HL-60 (cell line): Measurements from ENCODE around the gene SYVN1.

Experiments used
- CTCF ChIP-seq: IDR thresholded peaks from one replicate; pipeline ENCODE4 v1.5.1; 2011; ENCODE audit warnings: low read length, control low read depth, inconsistent platforms; ENCODE audit not compliant: insufficient read depth
- GABPA ChIP-seq: IDR thresholded peaks from 2 replicates; pipeline ENCODE4 v1.6.1; 2012; ENCODE audit warnings: low read depth
- POLR2AphosphoS5 ChIP-seq: IDR thresholded peaks from 2 replicates; pipeline ENCODE4 v1.6.1; 2012; ENCODE audit warnings: low read depth
- REST ChIP-seq: IDR thresholded peaks from 2 replicates; pipeline ENCODE4 v1.6.1; 2012; ENCODE audit warnings: low read depth; ENCODE audit not compliant: insufficient replicate concordance

DNA sequence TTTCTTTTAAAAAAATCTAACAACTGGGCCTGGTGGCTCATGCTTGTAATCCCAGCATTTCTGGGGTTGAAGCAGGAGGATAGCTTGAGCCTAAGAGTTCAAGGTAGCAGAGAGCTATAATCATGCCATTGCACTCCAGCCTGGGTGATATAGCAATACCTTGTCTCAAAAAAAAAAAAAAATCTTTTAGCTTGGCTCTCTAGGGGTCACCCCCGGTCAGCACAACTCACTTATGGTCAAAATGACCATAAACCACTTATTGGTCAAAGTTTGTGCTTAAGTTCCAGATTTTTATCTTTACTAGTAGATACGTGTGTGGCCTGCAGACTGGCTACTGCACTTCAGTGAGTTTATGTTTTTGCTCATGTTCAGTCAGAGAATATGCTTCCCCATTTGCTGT lies 29.4 kb upstream of the SYVN1 start:
- TF ChIP-seq CTCF: no peak
- TF ChIP-seq REST: no peak
- no peak for TF ChIP-seq POLR2AphosphoS5
- TF ChIP-seq GABPA: no peak
